H1 (cell line): ENCODE measurements around the gene KRT75. TPM values are rescaled to one million over a fixed set of nuclear protein-coding genes. Genes with fewer than 3 reads are reported as not detected.

ENCODE experiments used
- CTCF ChIA-PET: fragments of 300-600 bp; sonication (Branson Sonifier 250); formaldehyde crosslinking; loops from one replicate; lab custom pipeline; 2021; ENCODE audit not compliant: partially characterized antibody; lab: Charles Lee
- POLR2A ChIA-PET: fragments of 300-600 bp; sonication (Branson Sonifier 250); formaldehyde crosslinking; loops from one replicate; lab custom pipeline; 2021; ENCODE audit warnings: inconsistent platforms; ENCODE audit not compliant: partially characterized antibody; lab: Charles Lee
- DNase-seq, 2 experiments: peaks; one replicate each; pipeline versions ENCODE4 v3.0.0 to v3.0.0-alpha.2; 2010 to 2022; ENCODE audit warnings: low spot score in 2 of 2, low read depth in 1 of 2, mixed read lengths in 1 of 2
- FAIRE-seq: peaks from 2 replicates; lab custom pipeline; 2011; peaks lifted over from hg19 to GRCh38; lab: Jason Lieb, UNC
- H2AFZ ChIP-seq: 2 replicates; pipeline ENCODE4 v1.8.1; 2012; ENCODE audit warnings: low read length, inconsistent platforms
- H2AK5ac ChIP-seq: 2 replicates; pipeline ENCODE4 v1.6.1; 2013; ENCODE audit warnings: low read depth, low read length
- H2BK120ac ChIP-seq: replicated peaks from 2 replicates; pipeline ENCODE3; 2013; ENCODE audit warnings: low read depth, low read length, inconsistent platforms
- H2BK12ac ChIP-seq: 2 replicates; pipeline ENCODE4 v1.6.1; 2013; ENCODE audit warnings: low read depth, low read length
- H2BK15ac ChIP-seq: 2 replicates; pipeline ENCODE4 v1.6.1; 2013; ENCODE audit warnings: low read length
- H2BK20ac ChIP-seq: 2 replicates; pipeline ENCODE4 v1.6.1; 2013; ENCODE audit warnings: low read length
- H2BK5ac ChIP-seq: 2 replicates; pipeline ENCODE4 v1.6.1; 2013; ENCODE audit warnings: low read depth, low read length
- H3K14ac ChIP-seq: 2 replicates; pipeline ENCODE4 v1.6.1; 2013; ENCODE audit warnings: inconsistent platforms; ENCODE audit not compliant: insufficient read length
- H3K18ac ChIP-seq: 2 replicates; pipeline ENCODE4 v1.6.1; 2013; ENCODE audit warnings: low read length; ENCODE audit errors: extremely low read depth
- H3K23ac ChIP-seq: 2 replicates; pipeline ENCODE4 v1.6.1; 2013; ENCODE audit warnings: inconsistent platforms; ENCODE audit not compliant: insufficient read length
- H3K23me2 ChIP-seq: 2 replicates; pipeline ENCODE4 v1.6.1; 2013; ENCODE audit warnings: low read depth, low read length
- H3K27ac ChIP-seq: 2 replicates; pipeline ENCODE4 v1.6.1; 2011; ENCODE audit warnings: low read depth, low read length, inconsistent platforms
- H3K27me3 ChIP-seq, 4 experiments: replicated peaks in 1 of 4; 1 replicate in 1 of 4; 2 replicates in 3 of 4; pipeline versions ENCODE4 v1.6.1 to v1.8.1; 2011 to 2013; ENCODE audit warnings: low read length in 3 of 4, mild to moderate bottlenecking in 3 of 4, inconsistent platforms in 2 of 4, mixed read lengths in 2 of 4, moderate library complexity in 1 of 4; ENCODE audit not compliant: control insufficient read depth in 3 of 4, insufficient read depth in 3 of 4; ENCODE audit errors: extremely low read depth in 1 of 4
- H3K36me3 ChIP-seq, 4 experiments: 2 replicates each; pipeline versions ENCODE4 v1.6.1 to v1.8.1; 2011 to 2013; ENCODE audit warnings: mild to moderate bottlenecking in 4 of 4, low read length in 3 of 4, moderate library complexity in 2 of 4, control low read depth in 1 of 4, inconsistent platforms in 1 of 4; ENCODE audit not compliant: insufficient read depth in 4 of 4, control insufficient read depth in 2 of 4
- H3K4ac ChIP-seq: replicated peaks from 2 replicates; pipeline ENCODE3; 2013; ENCODE audit warnings: low read length, low read depth, mixed read lengths, inconsistent platforms; ENCODE audit not compliant: insufficient read length
- H3K4me1 ChIP-seq, 4 experiments: replicated peaks in 1 of 4; 1 replicate in 1 of 4; 2 replicates in 3 of 4; pipeline versions ENCODE4 v1.6.1 to v1.8.1; 2011 to 2013; ENCODE audit warnings: low read length in 3 of 4, inconsistent platforms in 2 of 4, mixed read lengths in 1 of 4; ENCODE audit not compliant: insufficient read depth in 4 of 4, control insufficient read depth in 3 of 4
- H3K4me2 ChIP-seq, 2 experiments: 2 replicates each; pipeline versions ENCODE4 v1.6.1 to v1.8.1; 2011 to 2013; ENCODE audit warnings: low read depth in 2 of 2, low read length in 2 of 2, control low read depth in 1 of 2, inconsistent platforms in 1 of 2, mild to moderate bottlenecking in 1 of 2; ENCODE audit not compliant: insufficient read depth in 1 of 2
- H3K4me3 ChIP-seq, 4 experiments: fragments of 200-600, 300-600 bp in 1 of 4; sonication (generic), shearing (Covaris generic), sonication (Bioruptor Twin) in 1 of 4; 2 replicates each; pipeline versions ENCODE4 v1.5.1 to v1.8.1; 2011 to 2016; ENCODE audit warnings: low read length in 4 of 4, low read depth in 3 of 4, control low read depth in 2 of 4, inconsistent platforms in 2 of 4, mild to moderate bottlenecking in 2 of 4, mixed read lengths in 1 of 4, moderate library complexity in 1 of 4; ENCODE audit not compliant: insufficient read depth in 2 of 4; ENCODE audit errors: extremely low read depth in 1 of 4
- H3K56ac ChIP-seq: replicated peaks from 2 replicates; pipeline ENCODE3; 2013; ENCODE audit warnings: low read depth, mild to moderate bottlenecking, mixed read lengths, low read length, inconsistent platforms; ENCODE audit not compliant: insufficient read length
- H3K79me1 ChIP-seq: 2 replicates; pipeline ENCODE4 v1.6.1; 2013; ENCODE audit warnings: low read depth, low read length, control low read depth
- H3K79me2 ChIP-seq, 2 experiments: 2 replicates each; pipeline versions ENCODE4 v1.6.1 to v1.8.1; 2012 to 2013; ENCODE audit warnings: low read length in 2 of 2, mild to moderate bottlenecking in 2 of 2, inconsistent platforms in 1 of 2; ENCODE audit not compliant: insufficient read depth in 2 of 2, control insufficient read depth in 1 of 2
- H3K9ac ChIP-seq, 4 experiments: replicated peaks in 1 of 4; 1 replicate in 1 of 4; 2 replicates in 3 of 4; pipeline versions ENCODE4 v1.6.1 to v1.8.1; 2011 to 2013; ENCODE audit warnings: low read depth in 3 of 4, low read length in 3 of 4, control low read depth in 2 of 4, mild to moderate bottlenecking in 2 of 4, moderate library complexity in 2 of 4, inconsistent platforms in 1 of 4; ENCODE audit errors: extremely low read depth in 1 of 4
- H3K9me3 ChIP-seq, 2 experiments: 2 replicates each; pipeline versions ENCODE4 v1.6.1 to v1.8.1; 2012 to 2013; ENCODE audit warnings: mild to moderate bottlenecking in 2 of 2, moderate library complexity in 2 of 2, control low read depth in 1 of 2, inconsistent platforms in 1 of 2, low read depth in 1 of 2, low read length in 1 of 2, mixed read lengths in 1 of 2; ENCODE audit not compliant: insufficient read depth in 2 of 2
- H4K20me1 ChIP-seq, 2 experiments: replicated peaks in 1 of 2; 2 replicates each; pipeline versions ENCODE3 to v1.8.1; 2011 to 2013; ENCODE audit warnings: inconsistent platforms in 2 of 2, low read length in 2 of 2, mild to moderate bottlenecking in 1 of 2; ENCODE audit not compliant: insufficient read depth in 2 of 2, control insufficient read depth in 1 of 2
- H4K5ac ChIP-seq: 2 replicates; pipeline ENCODE4 v1.6.1; 2013; ENCODE audit warnings: low read length, low read depth, mixed read lengths, inconsistent platforms; ENCODE audit not compliant: insufficient read length
- H4K8ac ChIP-seq: 2 replicates; pipeline ENCODE4 v1.8.0; 2013; ENCODE audit warnings: mild to moderate bottlenecking, moderate library complexity, low read length, inconsistent platforms; ENCODE audit not compliant: insufficient read depth; ENCODE audit errors: extremely low read depth
- H4K91ac ChIP-seq: replicated peaks from 2 replicates; pipeline ENCODE3; 2013; ENCODE audit warnings: low read length, mixed read lengths, inconsistent platforms; ENCODE audit not compliant: insufficient read length
- BACH1 ChIP-seq: IDR thresholded peaks from 2 replicates; pipeline ENCODE4 v1.6.1; 2012; ENCODE audit warnings: low read length, improper control_type of control experiment
- CHD1 ChIP-seq: IDR thresholded peaks from 2 replicates; pipeline ENCODE4 v1.6.1; 2012; ENCODE audit warnings: low read depth, low read length, improper control_type of control experiment
- SIN3A ChIP-seq, 2 experiments: IDR thresholded peaks in 1 of 2; conservative IDR thresholded peaks in 1 of 2; 2 replicates each; pipeline ENCODE4 v1.6.1; 2011 to 2012; ENCODE audit warnings: low read length in 2 of 2, improper control_type of control experiment in 1 of 2, low read depth in 1 of 2, mild to moderate bottlenecking in 1 of 2
- USF2 ChIP-seq: IDR thresholded peaks from 2 replicates; pipeline ENCODE4 v1.6.1; 2011; ENCODE audit warnings: low read length, improper control_type of control experiment
- whole genome bisulfite sequencing, 2 experiments: shearing (Covaris generic) in 1 of 2; methylation state at CpG; one replicate each; pipeline versions ENCODE4 v1.1.6 to v1.1.7; 2013 to 2015; ENCODE audit warnings: low lambda C conversion rate in 2 of 2, mixed read lengths in 2 of 2, inconsistent platforms in 1 of 2, low coverage in 1 of 2, missing lambda C conversion rate in 1 of 2; ENCODE audit not compliant: insufficient replicate concordance in 2 of 2, insufficient coverage in 1 of 2, insufficient read length in 1 of 2; ENCODE audit errors: extremely low coverage in 1 of 2, missing lambda C conversion rate in 1 of 2; 5-methylcytosine and 5-hydroxymethylcytosine counted together
- polyA plus RNA-seq, 7 experiments: library from polyadenylated mRNA; depleted of rRNA in 3 of 7; stranded (reverse) in 5 of 7; unstranded in 2 of 7; fragments of >200 nt in 5 of 7; fragments of 200-250 nt in 2 of 7; gene quantifications; 1 replicate in 5 of 7; 2 replicates in 1 of 7; 4 replicates in 1 of 7; pipeline versions ENCODE4 v1.2.1 to v1.2.3, GENCODE V29; 2011 to 2013; ENCODE audit warnings: missing spikeins in 2 of 7, mixed read lengths in 2 of 7
- total RNA-seq: library from RNA; stranded (reverse); fragmentation: NEBNext Ultra II Directional; extraction: Animal tissue kit (Norgen Biotek cat#: 25700); gene quantifications from 2 replicates; pipeline ENCODE4 v1.2.1, GENCODE V29; 2021

Gene KRT75
- total and polyA plus RNA-seq, 2 of the 8 experiments (the other 6 are each of a cell fraction or from before 2014, with no cell fraction given) = not detected

DNA sequence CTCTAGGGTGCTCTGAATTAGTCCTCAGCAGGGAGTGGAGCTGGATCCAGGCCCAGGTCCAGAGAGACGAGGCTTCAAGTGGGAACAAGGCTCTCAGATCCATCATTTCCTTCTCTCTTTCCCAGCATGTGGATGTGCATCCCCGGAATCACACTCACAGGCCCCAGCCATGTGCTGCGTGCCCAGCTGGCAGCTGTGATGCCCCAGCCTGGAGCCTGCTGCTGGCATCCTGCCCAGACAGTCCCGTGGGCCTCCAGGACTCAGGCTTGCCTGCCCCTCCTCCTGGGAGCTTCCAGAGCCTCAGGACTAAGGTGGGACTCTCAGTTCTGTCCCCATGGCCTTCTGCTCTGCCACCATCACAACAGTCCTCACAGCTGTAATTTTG lies 42.6 kb downstream of the KRT75 start:
- Histone ChIP-seq H3K4ac (no peak overlapping the region), H2BK5ac (no peak overlapping the region), H3K27me3 (peaks cover 0 to 4% (median 0%) of the 10 kb centered on the region in 4 experiments; a peak in 1 of 7 replicates), H2BK12ac (no peak overlapping the region), H3K4me2 (no peak overlapping the region), H3K79me1 (no peaks in the 10 kb centered on the region; the same call in 1 of the 2 replicates), H4K5ac (no peak overlapping the region), H3K4me1 (peaks cover 0 to 7% (median 1%) of the 10 kb centered on the region in 4 experiments; a peak in 2 of 7 replicates), H3K23ac (no peak overlapping the region), H2BK20ac (no peak overlapping the region), H2AK5ac (no peak overlapping the region), H3K9me3 (no peaks in the 10 kb centered on the region), H4K91ac (no peak overlapping the region), H3K27ac (no peak overlapping the region), H3K36me3 (no peaks in the 10 kb centered on the region), H4K8ac (peak overlapping the region; percentile 23; the same call in 1 of the 2 replicates), H2BK120ac (no peak overlapping the region), H3K56ac (no peak overlapping the region), H3K18ac (no peak overlapping the region), H2BK15ac (no peak overlapping the region), H3K23me2 (no peaks in the 10 kb centered on the region), H4K20me1 (no peaks in the 10 kb centered on the region), H3K14ac (no peak overlapping the region), H3K9ac (no peak overlapping the region), H3K4me3 (no peak overlapping the region), H2AFZ (no peak overlapping the region), H3K79me2 (no peaks in the 10 kb centered on the region)
- ChIA-PET POLR2A (no interaction called here), CTCF (interaction anchor here (0.6 to 11.3 kb wide), 61 partner anchors 8 to 493 kb away, joined by 3 to 112 read pairs (median 4); partner anchors contain the start of genes KRT5, KRT71 and KRT73)
- FAIRE-seq (no peak), DNase-seq (no peak)
- WGBS, 2 experiments = 75% methylated on average over 4 of the region's 4 CpGs; no CpG with 5 or more reads in 1 of the 2 experiments
- TF ChIP-seq SIN3A (conservative IDR thresholded peaks at IDR 0.05 in 1 of 2, IDR thresholded peaks at IDR 0.05 in 1 of 2; ENCODE audit: low read depth in 1 of 2, low read length in 2 of 2) (no peak), CHD1 (no peak), BACH1 (no peak), USF2 (no peak)
